ENCODE data around the gene NFIB.

The NFIB gene

DNA sequence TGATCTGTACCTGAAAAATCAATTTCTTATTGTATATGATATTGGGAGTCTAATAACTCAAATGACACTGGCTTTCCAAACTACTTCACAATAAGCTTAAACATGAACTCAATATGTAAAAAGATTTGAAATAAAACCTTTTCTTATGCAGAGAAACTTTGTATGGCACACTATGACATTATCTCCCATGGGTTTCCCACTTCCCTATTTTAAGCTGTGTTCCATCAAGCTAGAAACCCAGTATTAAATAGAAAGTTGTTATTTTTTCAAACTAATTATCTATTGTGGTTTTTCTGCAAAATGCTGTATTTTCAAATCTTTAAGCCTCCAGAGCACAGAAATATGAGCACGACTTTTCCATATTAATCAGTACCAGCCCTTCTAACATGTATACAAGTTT, 174.7 kb downstream of the NFIB start:
- DNase-seq: no peak

DNA sequence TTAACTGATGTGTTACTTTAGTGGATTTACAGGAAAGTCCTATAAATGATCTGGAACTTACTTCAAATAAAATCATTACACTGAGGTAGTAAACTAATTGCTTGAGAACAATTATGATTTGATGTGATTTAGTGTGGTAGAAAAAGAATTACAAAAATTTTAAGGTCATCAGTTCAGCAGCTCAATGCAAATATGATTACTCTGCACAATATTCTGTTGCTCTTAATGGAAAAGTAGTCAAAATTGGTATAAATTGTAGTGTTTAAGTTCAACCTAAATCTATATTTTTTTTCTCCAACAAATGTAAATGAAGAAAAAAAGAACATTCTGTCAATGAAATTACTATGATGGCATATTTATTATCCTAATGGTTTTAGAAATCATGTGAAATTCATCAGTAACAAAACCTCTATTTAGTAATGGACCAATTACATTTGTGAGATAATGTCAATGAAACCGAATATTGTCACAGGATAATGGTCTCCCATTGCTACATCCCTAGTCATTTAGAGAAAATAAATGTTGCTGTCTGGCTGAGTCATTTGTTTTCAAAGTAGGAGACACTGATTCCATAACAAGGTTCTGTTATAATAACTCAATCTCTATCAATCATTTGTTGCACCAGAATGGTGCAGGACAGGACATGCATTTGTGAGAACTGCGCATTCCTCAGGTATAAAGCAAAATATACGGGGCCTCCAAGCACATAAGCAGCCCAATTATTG, 177.1 kb downstream of the NFIB start:
- no peak for DNase-seq

DNA sequence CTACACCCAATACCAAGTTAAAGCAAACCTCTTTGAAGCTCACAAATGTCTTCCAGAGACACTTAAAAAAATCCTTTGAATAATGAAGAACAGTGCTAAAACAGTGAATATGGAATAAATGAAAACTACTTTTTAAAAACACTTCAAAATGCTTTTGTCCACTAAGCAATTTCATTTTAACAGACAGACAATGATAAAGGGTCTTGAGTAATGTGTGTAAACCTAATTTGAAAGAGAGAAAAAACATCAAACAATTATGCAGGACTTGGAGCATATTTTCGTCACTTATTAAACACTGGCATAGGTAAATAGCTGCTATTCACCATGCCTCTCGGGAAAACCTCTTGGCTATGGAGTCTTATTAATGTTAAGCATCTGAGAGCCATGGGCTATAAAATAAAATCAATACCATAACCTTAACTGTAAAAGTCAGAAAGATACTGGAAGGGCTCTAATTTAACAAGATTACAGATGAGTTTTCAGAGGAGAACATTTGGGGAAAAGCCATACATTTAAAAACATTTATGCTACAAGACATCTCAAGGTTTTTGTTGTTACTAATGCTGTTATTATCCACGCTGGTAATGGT, 177.8 kb downstream of the NFIB start:
- no peak for DNase-seq

DNA sequence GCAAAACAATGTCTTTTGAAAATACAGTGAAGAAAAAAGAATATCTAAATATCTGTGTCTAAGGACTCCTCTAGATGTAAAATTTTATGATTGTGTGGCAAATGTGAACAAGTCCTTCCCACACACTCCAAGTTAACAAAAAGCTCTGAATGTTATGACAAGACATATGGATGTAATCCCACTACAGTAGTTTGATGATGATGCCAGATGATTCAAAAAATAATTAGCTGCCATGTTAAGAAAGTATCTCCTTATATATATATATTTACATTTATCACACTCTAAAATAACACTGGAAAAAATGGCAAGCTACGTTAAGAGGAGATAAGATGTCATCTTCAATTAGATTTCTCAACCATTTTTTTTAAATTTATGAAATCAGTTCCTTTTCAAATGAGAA, 178.5 kb downstream of the NFIB start:
- no peak for DNase-seq

DNA sequence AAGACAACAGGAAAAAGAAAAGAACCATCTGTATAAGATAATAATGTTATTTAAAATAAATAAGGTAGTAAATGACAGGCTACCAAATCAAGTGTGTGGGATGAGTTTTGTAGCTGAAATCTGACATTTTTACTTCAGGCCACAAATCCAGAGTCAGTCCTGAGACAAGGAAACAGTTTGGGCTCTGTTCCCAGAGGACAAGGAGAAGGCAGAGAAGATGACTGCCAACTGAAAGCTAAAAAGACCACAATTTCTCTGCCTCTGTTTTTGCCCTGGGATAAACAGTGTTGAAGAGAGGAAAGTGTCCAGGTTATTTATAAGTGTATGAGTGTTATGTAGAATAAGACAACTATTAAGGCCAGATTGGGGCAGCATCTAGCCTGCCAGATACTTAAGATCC, 180.5 kb downstream of the NFIB start:
- DNase-seq: no peak

DNA sequence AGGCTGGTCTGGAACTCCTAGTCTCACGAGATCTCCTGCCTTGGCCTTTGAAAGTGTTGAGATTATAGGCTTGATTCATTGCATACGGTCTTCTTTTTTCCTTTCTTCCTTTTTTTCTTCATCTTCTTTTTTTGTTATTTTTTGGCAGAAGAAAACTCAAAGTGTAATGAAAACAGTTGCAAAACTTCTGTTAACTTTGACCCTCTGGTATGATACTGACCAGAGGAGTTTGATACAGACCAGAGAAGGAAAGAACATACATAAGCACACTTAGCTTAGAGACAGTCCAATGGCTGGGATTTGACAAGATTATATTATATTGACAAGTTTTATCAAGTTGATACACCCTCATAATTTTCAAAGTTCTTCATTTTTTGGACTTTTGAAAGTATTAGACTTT, 181.2 kb downstream of the NFIB start:
- no peak for DNase-seq

DNA sequence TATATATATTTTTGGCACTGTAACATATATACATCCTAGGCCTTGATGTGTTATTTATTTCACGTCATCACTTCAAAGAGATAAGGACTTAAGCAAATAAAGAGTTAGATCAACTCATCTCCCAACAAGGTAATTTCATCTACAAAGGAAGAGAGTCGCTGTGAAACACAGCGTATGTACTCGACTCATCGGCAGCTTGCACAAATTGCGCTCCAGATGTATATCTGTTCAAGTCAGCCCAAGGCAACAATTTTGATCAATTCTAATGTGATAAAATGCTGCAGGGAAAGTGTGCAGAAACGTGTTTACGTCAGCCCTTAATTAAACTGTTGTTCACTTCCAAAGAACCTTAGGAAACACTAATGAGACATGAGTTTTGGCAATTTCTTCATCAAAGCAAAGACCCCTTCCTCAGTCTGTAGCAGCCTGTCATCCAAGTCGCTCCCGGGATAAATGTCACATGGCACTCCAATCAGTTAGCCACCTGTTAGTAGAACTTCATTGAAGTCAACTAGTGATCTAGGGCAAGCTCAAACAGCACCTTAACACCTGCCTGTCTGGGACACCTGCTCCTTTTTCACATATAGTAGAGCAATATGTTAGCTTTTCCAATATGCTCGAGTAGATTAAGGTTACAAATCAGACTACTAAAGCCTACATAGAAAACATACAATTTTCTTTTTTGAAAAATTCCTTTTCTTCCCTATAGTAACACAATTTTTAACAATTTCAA, 182.4 kb downstream of the NFIB start:
- DNase-seq: no peak

DNA sequence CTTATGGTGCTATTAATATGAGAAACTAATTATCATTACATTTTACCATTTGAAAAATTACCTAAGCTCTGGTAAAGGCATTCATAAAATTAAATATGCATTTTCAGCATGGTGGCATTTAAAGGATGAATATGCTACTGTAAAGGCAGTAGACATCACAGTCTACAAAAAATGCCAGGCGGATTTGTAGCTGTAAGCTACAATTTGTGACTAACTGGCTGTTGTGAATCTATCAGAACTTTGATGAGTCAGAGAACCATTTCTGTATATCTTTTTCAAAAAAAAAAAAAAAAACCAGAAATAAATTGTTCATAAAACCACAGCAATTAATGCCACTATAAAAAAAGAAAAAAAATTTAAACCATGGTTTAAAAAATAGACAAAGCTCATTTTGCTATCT, 186.3 kb downstream of the NFIB start:
- peak; percentile 41 for DNase-seq

DNA sequence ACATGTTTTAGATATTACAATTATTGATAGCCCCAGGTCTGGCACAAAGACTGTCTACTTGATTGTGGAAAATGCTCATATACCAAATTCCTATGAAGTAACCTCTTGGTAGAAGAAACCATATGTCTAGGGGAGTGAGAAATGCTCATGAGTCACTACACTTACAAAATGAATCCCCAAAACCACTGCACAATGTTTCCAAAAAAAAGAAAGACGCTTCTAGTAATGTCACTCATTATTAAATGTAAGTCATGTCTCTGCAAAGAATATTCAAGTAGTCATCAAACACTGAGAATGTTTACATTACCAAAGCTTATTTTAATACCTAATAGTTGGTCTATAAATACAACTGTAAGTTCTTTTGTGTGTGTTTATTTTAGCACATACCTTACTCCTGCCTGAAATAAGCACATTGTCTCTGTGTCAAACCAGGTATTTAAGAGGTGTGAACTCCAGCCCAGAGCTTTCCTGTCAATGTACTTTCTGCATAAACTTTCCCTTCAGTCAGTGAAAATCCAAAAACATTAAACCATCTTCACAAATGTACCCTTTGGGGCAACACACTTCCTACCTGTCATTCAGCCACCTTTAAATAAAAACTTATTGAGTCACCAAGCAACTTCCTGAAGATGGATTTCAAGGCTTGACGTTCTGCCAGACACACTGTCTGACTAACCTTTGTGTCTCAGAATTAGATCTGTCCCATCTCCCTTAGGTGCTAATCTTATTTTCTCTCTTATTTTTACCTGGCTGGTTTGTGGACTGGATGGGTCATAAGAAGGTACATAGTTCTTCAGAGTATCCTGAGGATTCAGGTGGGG, 194.0 kb downstream of the NFIB start:
- peak; percentile 76 for DNase-seq

DNA sequence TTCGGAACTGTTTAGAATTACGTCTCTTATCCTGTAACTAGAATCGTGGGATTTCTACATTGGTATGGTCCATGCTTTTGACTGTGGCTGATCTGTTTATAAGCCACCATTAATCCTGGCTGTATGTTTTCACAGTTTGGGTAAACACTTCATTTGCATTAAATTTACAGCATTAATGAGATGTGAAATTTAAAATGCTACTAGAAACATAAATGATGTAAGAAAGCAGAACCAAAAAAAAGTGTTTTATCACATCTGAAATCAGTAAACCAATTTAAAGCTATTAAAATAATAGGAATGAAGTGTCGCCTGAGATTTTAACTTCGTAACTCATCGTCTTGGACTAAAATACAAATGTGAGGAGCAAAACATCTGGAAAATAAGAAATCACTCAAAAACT, 201.7 kb downstream of the NFIB start:
- no peak for DNase-seq

- DNase-seq: peak; percentile 47
Measured at GRCh38 chr9:14111696-14112095, 202.2 kb downstream of the NFIB start.

GRCh38 chr9:14107977-14108376, 206.0 kb downstream of the NFIB start:
- DNase-seq: no peak

- no peak for DNase-seq
Measured at GRCh38 chr9:14107495-14107894, 206.4 kb downstream of the NFIB start.

DNA sequence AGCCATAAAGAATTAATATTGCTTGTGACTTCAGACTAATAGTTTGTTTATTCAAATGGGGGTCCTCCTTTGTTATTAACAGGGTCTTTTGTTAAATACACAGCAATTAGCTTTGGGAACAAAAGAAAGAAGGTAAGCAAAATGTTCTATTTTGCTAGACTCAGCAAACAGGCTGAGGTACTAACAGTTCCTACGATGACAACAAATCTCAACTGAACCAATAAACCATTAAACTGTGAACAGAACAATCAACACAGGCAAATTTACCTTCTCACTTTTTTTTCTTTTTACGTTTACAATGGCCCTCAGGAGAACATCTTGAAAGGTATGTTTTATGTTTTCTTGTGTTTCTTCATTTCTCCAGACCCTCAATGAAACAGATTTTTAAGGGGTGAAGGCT, 207.2 kb downstream of the NFIB start:
- no peak for DNase-seq

- no peak for DNase-seq
Measured at GRCh38 chr9:14104496-14104895, 209.4 kb downstream of the NFIB start.

DNA sequence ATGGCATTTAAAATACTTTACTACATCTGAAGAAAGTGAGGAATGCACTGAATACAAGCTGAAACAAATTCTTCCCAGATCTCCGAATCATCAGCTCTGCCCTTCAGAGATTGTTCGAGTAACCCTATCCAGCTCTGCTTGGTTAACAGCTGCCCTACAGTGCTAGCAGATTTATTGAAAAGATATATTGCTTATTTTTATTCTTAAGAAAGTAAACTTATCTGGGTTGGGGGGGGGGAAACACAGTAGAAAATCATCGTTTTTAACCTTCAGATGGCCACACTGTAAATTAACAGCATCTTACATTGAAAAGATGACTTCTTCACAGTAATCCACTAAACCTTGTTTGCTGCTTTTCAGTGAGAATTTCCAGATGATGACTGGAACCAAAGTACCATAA, 210.8 kb downstream of the NFIB start:
- DNase-seq: peak; percentile 28

GRCh38 chr9:14099737-14100136, 214.2 kb downstream of the NFIB start:
- DNase-seq: no peak

DNA sequence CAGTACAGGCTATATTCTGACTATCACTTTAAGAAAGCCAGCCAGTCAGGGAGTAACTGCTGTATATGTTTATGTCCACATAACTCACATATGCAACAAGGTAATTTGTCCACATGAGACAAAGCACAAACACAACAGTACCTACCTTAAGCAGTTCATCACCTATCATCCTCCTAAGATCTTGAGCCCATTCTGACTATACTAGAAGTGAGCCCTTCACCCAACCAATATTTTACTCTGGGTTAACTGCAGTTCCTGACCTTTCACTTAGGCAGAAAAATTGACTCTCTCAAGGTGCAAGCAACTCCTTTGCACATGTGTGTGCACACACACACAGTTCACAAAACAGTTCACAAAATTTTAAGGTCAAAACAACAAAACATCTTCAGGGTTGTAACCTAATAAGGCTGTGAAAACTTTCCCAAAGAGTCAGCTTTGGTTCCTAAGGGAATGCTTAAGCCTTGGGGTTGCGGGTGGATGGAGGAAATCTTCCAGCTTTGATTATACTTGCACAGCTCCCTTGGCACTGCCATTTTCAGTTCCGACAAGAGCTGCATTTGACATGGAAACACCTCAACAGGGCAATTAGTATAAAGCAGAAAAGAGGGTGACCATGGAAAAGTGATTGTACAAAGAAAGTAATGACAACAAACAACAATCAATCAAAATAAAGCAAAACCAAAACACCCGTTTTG, 215.3 kb downstream of the NFIB start:
- DNase-seq: no peak

DNA sequence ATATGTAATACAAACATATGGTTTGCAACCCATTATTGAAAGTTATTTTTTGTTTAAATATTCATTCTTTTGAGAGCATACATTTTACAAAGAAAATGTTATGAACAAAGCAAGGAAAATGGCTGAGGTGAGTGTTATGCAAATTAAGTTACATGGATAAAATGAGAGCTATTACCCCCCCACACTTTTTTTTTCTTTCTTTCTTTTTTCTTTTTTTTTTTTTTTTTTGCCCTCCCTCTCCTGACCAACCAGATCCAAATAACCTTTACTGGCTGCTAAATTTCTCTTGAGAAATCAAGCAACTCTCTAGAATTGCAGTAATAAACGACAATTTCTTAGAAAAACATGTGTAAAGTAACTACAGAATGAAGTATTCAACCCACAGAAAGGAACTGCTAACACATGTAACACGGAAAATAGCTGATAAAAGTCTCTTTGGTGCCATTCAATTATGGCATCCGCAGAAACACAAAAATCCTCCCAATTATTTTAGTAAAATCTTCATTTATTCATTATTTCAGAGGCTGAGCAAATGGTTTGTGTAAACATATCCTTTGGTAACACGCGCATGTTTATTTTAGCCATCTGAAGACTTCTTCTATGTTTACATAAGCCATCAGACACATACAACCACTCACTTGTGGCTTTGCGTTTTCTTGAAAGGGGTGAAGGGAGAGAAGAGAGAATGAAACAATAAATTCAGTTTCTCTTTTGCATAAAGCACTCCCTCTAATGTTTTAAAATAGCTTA, 216.1 kb downstream of the NFIB start:
- DNase-seq: no peak

DNA sequence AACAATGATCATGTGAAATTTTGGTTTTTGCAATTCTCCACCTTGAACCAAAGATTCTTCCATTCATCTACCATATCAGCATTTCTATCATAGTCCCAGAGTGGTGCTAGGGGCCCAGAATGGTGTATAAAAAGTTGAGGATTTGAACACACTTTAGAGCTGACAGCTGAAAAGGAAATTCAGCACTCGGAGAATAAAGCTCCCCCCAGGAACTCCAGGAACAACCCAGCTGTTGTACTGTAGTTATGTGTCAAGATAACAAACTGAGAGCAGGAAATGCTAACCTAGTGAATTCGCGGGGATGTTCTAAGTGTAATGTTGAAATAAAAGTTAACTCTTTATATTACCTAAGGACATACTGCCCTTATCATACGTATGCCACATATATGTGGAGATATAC, 216.7 kb downstream of the NFIB start:
- DNase-seq: peak; percentile 37

- peak; percentile 66 for DNase-seq
Measured at GRCh38 chr9:14096258-14096922, 217.6 kb downstream of the NFIB start.

All from fibroblast of upper back skin (primary cell).